ENCODE measurements around the gene CAPN1.

Gene CAPN1

DNA sequence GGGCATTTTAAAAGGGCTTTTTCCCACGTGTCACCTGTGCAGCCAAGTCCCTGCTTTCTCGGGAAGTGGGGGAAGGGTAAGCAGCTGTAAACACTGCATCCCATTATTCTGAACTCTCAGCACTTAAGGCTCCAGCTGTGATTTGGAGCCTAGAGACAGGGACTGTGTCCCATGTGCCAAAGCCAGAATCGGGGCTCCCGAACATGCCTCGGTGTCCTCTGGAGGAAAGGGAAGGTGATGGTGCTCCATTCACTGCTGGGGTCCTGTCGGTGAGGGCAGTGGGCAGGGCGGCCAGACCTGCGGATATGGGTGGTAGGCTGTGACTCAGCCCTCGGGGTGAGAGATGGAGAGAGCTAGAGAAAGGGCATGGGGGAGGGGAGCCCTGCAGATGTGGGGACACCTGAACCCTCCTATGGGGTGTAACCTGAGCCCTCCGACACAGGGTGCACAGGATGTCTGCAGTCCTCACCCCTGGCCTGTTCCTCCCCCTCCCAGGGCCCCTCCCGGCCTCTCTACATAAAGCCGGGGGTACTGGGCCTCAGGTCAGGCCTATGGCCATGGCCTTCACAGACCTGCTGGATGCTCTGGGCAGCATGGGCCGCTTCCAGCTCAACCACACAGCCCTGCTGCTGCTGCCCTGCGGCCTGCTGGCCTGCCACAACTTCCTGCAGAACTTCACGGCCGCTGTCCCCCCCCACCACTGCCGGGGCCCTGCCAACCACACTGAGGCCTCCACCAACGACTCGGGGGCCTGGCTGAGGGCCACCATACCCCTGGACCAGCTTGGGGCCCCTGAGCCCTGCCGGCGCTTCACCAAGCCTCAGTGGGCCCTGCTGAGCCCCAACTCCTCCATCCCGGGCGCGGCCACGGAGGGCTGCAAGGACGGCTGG is 31.8 kb downstream of the CAPN1 start:
- Histone ChIP-seq H3K4me3 (ENCODE audit: low read length) (no peak overlapping the region), H3F3A (ENCODE audit: insufficient read depth, low read length) (no peaks in the 10 kb centered on the region), H2AFZ (ENCODE audit: low read length) (no peak overlapping the region), H3K27ac (ENCODE audit: low read length) (no peak overlapping the region), H3K27me3 (replicated peaks; ENCODE audit: insufficient read depth, low read length) (no peaks in the 10 kb centered on the region), H3K9me2 (replicated peaks; ENCODE audit: insufficient read depth, low read length) (no peaks in the 10 kb centered on the region), H3K36me3 (replicated peaks; ENCODE audit: insufficient read depth, low read length) (no peaks in the 10 kb centered on the region), H3K79me2 (ENCODE audit: low read length) (no peaks in the 10 kb centered on the region), H3K9me3 (replicated peaks; ENCODE audit: insufficient read depth, low read length) (no peaks in the 10 kb centered on the region), H3K9ac (ENCODE audit: low read length) (no peak overlapping the region), H4K20me1 (ENCODE audit: insufficient read depth, low read length) (no peaks in the 10 kb centered on the region), H3K4me1 (ENCODE audit: low read length) (no peaks in the 10 kb centered on the region), H3K4me2 (ENCODE audit: low read depth, low read length) (no peak overlapping the region)
- DNase-seq = no peak
- no peak for TF ChIP-seq EZH2phosphoT487 (IDR thresholded peaks at IDR 0.05; ENCODE audit: low read length)
- TF ChIP-seq, protein P1, sequence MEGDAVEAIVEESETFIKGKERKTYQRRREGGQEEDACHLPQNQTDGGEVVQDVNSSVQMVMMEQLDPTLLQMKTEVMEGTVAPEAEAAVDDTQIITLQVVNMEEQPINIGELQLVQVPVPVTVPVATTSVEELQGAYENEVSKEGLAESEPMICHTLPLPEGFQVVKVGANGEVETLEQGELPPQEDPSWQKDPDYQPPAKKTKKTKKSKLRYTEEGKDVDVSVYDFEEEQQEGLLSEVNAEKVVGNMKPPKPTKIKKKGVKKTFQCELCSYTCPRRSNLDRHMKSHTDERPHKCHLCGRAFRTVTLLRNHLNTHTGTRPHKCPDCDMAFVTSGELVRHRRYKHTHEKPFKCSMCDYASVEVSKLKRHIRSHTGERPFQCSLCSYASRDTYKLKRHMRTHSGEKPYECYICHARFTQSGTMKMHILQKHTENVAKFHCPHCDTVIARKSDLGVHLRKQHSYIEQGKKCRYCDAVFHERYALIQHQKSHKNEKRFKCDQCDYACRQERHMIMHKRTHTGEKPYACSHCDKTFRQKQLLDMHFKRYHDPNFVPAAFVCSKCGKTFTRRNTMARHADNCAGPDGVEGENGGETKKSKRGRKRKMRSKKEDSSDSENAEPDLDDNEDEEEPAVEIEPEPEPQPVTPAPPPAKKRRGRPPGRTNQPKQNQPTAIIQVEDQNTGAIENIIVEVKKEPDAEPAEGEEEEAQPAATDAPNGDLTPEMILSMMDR (IDR thresholded peaks at IDR 0.05; ENCODE audit: low read length) = no peak
- no peak for TF ChIP-seq EZH2 (optimal IDR thresholded peaks at IDR 0.05; ENCODE audit: low read depth, low read length)

- TF ChIP-seq, protein P1 (IDR thresholded peaks at IDR 0.05; ENCODE audit: low read length) = no peak
- TF ChIP-seq EZH2phosphoT487 (IDR thresholded peaks at IDR 0.05; ENCODE audit: low read length) (no peak), EZH2 (optimal IDR thresholded peaks at IDR 0.05; ENCODE audit: low read depth, low read length) (no peak)
- Histone ChIP-seq H3K27me3 (replicated peaks; ENCODE audit: insufficient read depth, low read length) (no peaks in the 10 kb centered on the region; the same call in 1 of the 2 replicates), H3K27ac (ENCODE audit: low read length) (no peak overlapping the region), H3K36me3 (replicated peaks; ENCODE audit: insufficient read depth, low read length) (no peaks in the 10 kb centered on the region), H3K9me3 (replicated peaks; ENCODE audit: insufficient read depth, low read length) (no peaks in the 10 kb centered on the region), H3F3A (ENCODE audit: insufficient read depth, low read length) (no peaks in the 10 kb centered on the region), H3K9ac (ENCODE audit: low read length) (no peak overlapping the region), H3K79me2 (ENCODE audit: low read length) (no peaks in the 10 kb centered on the region), H3K4me3 (ENCODE audit: low read length) (no peak overlapping the region), H3K4me2 (ENCODE audit: low read depth, low read length) (no peak overlapping the region), H3K9me2 (replicated peaks; ENCODE audit: insufficient read depth, low read length) (no peaks in the 10 kb centered on the region), H4K20me1 (ENCODE audit: insufficient read depth, low read length) (no peaks in the 10 kb centered on the region), H3K4me1 (ENCODE audit: low read length) (no peaks in the 10 kb centered on the region), H2AFZ (ENCODE audit: low read length) (no peak overlapping the region)
- DNase-seq = no peak
These were observed 32.6 kb downstream of the CAPN1 start for GRCh38 chr11:65214212-65214845.

GRCh38 chr11:65215441-65216076 is 33.8 kb downstream of the CAPN1 start:
- Histone ChIP-seq H3K9me2 (replicated peaks; ENCODE audit: insufficient read depth, low read length) (no peaks in the 10 kb centered on the region), H3K36me3 (replicated peaks; ENCODE audit: insufficient read depth, low read length) (no peaks in the 10 kb centered on the region), H3K27ac (ENCODE audit: low read length) (no peak overlapping the region), H4K20me1 (ENCODE audit: insufficient read depth, low read length) (no peaks in the 10 kb centered on the region), H3K9me3 (replicated peaks; ENCODE audit: insufficient read depth, low read length) (no peaks in the 10 kb centered on the region), H3K79me2 (ENCODE audit: low read length) (no peaks in the 10 kb centered on the region), H2AFZ (ENCODE audit: low read length) (no peak overlapping the region), H3K27me3 (replicated peaks; ENCODE audit: insufficient read depth, low read length) (peaks cover 3% of the 10 kb centered on the region; the same call in 1 of the 2 replicates), H3K4me2 (ENCODE audit: low read depth, low read length) (no peak overlapping the region), H3K4me3 (ENCODE audit: low read length) (no peak overlapping the region), H3K4me1 (ENCODE audit: low read length) (no peaks in the 10 kb centered on the region), H3K9ac (ENCODE audit: low read length) (no peak overlapping the region), H3F3A (ENCODE audit: insufficient read depth, low read length) (no peaks in the 10 kb centered on the region)
- no peak for TF ChIP-seq EZH2 (optimal IDR thresholded peaks at IDR 0.05; ENCODE audit: low read depth, low read length)
- no peak for TF ChIP-seq EZH2phosphoT487 (IDR thresholded peaks at IDR 0.05; ENCODE audit: low read length)
- TF ChIP-seq, protein P1 (IDR thresholded peaks at IDR 0.05; ENCODE audit: low read length) = no peak
- no peak for DNase-seq

Measured in MM.1S (cell line).